WTC11 (cell line): ENCODE data around the gene ZNF76.

ENCODE experiments used
- CTCF ChIP-seq: fragments of 200-600 bp; IDR thresholded peaks from 2 replicates; pipeline ENCODE4 v1.8.0; 2022; ENCODE audit warnings: antibody characterized with exemption
- FOXJ3 ChIP-seq: sonication (generic); formaldehyde crosslinking; IDR thresholded peaks from 2 replicates; pipeline ENCODE4 v1.9.0; 2021; ENCODE audit warnings: missing genetic modification reagents, mild to moderate bottlenecking, borderline replicate concordance
- PRRX2 ChIP-seq: fragments of 250-450 bp; sonication (Bioruptor Pico); IDR thresholded peaks from 2 replicates; pipeline ENCODE4 v1.8.0; 2021; ENCODE audit warnings: mild to moderate bottlenecking
- USF1 ChIP-seq: sonication (generic); formaldehyde crosslinking; IDR thresholded peaks from 2 replicates; pipeline ENCODE4 v1.8.0; 2022; ENCODE audit warnings: mild to moderate bottlenecking, missing genetic modification reagents

GRCh38 chr6:35259194-35259947 lies at the start of gene ZNF76:
- TF ChIP-seq USF1 (CRISPR knock-in tag) = peak; percentile 62; the same call in 1 of the 2 replicates
- TF ChIP-seq CTCF = no peak
- TF ChIP-seq FOXJ3 (CRISPR knock-in tag) = no peak
- no peak for TF ChIP-seq PRRX2 (CRISPR knock-in tag)
